ENCODE results near the gene LY6G5C. TPM values are rescaled to one million over a fixed set of nuclear protein-coding genes. Genes with fewer than 3 reads are reported as not detected.
A peak's percentile ranks its signal among the peaks of the same experiment; 100 is the strongest.

LY6G5C gene
- total and polyA plus RNA-seq, 2 of the 13 experiments (the other 11 are each of a cell fraction or from before 2014, with no cell fraction given) = 0.33 to 0.55 TPM

DNA sequence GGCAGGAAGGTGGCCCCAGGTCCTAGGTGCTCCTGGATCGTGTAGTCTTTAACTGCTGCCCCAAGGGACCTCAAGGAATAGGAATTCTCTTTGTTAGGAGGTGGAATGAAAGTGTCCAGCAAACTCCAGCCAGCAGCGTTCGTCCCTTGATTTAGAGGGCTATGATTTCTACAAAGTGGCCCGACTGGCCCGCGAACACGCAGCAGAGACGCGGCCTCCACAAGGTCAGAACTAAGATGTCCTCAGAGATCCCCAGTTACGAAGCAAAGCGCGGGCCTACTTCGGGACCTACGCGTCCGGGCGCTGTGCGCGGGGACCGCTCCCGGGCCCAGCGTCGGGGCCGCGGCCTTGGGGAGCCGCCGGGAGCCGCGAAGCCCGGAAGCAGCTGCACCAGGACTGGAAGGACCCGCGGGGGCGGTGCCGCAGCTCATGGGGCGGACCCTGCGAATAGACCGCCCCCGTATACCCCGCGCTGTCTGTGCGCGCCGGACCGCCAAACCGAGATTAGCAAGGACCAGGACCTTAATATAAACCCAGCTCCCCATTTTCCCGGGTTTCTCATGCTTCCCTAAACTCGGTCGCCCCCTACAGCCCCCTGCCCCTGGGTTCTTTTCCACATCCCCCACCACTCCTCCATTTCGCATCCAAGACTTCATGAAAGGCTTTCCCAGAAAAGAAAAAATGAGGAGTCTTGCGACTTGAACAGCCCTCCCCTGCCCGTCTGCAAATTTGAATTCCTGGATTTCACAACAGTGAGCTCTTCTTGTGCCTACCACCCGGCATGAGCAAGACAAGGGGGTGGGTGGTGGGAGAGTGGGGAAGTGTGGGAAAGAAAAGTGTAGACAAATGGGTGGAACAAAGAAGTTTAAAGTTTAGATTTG is 20.2 kb downstream of the LY6G5C start, which contains the start of gene C6orf47 (continued):
- TF ChIP-seq, protein P1, sequence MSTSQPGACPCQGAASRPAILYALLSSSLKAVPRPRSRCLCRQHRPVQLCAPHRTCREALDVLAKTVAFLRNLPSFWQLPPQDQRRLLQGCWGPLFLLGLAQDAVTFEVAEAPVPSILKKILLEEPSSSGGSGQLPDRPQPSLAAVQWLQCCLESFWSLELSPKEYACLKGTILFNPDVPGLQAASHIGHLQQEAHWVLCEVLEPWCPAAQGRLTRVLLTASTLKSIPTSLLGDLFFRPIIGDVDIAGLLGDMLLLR (CRISPR knock-in tag; IDR thresholded peaks at IDR 0.05) = peak; percentile 48; the same call in 1 of the 2 replicates
- TF ChIP-seq THAP11 (CRISPR knock-in tag; IDR thresholded peaks at IDR 0.05) = peak; percentile 83
- TF ChIP-seq, protein P2, sequence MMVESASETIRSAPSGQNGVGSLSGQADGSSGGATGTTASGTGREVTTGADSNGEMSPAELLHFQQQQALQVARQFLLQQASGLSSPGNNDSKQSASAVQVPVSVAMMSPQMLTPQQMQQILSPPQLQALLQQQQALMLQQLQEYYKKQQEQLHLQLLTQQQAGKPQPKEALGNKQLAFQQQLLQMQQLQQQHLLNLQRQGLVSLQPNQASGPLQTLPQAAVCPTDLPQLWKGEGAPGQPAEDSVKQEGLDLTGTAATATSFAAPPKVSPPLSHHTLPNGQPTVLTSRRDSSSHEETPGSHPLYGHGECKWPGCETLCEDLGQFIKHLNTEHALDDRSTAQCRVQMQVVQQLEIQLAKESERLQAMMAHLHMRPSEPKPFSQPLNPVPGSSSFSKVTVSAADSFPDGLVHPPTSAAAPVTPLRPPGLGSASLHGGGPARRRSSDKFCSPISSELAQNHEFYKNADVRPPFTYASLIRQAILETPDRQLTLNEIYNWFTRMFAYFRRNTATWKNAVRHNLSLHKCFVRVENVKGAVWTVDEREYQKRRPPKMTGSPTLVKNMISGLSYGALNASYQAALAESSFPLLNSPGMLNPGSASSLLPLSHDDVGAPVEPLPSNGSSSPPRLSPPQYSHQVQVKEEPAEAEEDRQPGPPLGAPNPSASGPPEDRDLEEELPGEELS (CRISPR knock-in tag; IDR thresholded peaks at IDR 0.05) = peak; percentile 51; the same call in 1 of the 2 replicates
- no peak for TF ChIP-seq ZNF7 (CRISPR knock-in tag; IDR thresholded peaks at IDR 0.05)
- TF ChIP-seq, protein P3, sequence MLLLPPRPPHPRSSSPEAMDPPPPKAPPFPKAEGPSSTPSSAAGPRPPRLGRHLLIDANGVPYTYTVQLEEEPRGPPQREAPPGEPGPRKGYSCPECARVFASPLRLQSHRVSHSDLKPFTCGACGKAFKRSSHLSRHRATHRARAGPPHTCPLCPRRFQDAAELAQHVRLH (CRISPR knock-in tag; IDR thresholded peaks at IDR 0.05; ENCODE audit: borderline replicate concordance, low read depth) = no peak; the same call in 1 of the 2 replicates
- TF ChIP-seq SMAD1 (CRISPR knock-in tag; IDR thresholded peaks at IDR 0.05; ENCODE audit: borderline replicate concordance, low read depth) = 0 out of 2 replicates have a peak, but pooled peaks have one; percentile 16
- TF ChIP-seq NR2F1 (CRISPR knock-in tag; IDR thresholded peaks at IDR 0.05) = no peak
- TF ChIP-seq, protein P4, sequence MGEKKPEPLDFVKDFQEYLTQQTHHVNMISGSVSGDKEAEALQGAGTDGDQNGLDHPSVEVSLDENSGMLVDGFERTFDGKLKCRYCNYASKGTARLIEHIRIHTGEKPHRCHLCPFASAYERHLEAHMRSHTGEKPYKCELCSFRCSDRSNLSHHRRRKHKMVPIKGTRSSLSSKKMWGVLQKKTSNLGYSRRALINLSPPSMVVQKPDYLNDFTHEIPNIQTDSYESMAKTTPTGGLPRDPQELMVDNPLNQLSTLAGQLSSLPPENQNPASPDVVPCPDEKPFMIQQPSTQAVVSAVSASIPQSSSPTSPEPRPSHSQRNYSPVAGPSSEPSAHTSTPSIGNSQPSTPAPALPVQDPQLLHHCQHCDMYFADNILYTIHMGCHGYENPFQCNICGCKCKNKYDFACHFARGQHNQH (CRISPR knock-in tag; IDR thresholded peaks at IDR 0.05) = peak; percentile 81; the same call in 1 of the 2 replicates
- peak; percentile 62; the same call in 1 of the 2 replicates for TF ChIP-seq ZNF788 (CRISPR knock-in tag; IDR thresholded peaks at IDR 0.05; ENCODE audit: borderline replicate concordance)
- TF ChIP-seq, protein P5, sequence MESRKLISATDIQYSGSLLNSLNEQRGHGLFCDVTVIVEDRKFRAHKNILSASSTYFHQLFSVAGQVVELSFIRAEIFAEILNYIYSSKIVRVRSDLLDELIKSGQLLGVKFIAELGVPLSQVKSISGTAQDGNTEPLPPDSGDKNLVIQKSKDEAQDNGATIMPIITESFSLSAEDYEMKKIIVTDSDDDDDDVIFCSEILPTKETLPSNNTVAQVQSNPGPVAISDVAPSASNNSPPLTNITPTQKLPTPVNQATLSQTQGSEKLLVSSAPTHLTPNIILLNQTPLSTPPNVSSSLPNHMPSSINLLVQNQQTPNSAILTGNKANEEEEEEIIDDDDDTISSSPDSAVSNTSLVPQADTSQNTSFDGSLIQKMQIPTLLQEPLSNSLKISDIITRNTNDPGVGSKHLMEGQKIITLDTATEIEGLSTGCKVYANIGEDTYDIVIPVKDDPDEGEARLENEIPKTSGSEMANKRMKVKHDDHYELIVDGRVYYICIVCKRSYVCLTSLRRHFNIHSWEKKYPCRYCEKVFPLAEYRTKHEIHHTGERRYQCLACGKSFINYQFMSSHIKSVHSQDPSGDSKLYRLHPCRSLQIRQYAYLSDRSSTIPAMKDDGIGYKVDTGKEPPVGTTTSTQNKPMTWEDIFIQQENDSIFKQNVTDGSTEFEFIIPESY (CRISPR knock-in tag; IDR thresholded peaks at IDR 0.05) = no peak
- peak; percentile 52; the same call in 1 of the 2 replicates for TF ChIP-seq RXRB (CRISPR knock-in tag; IDR thresholded peaks at IDR 0.05; ENCODE audit: borderline replicate concordance)
- no peak for TF ChIP-seq ZNF879 (CRISPR knock-in tag; IDR thresholded peaks at IDR 0.05)
- no peak for TF ChIP-seq HOXA9 (CRISPR knock-in tag; IDR thresholded peaks at IDR 0.05; ENCODE audit: borderline replicate concordance)
- TF ChIP-seq TARDBP (CRISPR knock-in tag; IDR thresholded peaks at IDR 0.05) = peak; percentile 70
